ENCODE results near the gene CRYBA4.

DNA sequence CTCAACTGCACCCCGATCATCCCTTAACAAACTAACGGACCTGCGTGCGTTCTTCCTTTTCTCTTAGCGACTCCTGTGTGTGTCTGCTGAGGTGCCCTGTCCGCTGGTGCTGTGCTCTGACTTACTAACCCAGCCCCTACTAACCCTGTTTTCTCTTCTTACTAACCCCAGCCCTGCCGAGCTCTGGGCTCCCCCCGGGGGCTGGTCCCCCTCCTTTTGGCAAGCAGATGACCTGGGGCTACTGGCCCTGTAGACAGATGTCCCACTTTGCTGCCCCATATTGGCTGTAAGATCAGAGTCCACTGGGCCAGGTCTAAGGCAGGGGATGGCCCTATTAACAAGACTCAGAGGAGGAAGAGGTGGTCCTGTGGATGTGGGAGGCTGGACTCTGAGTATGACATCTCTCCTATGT, 50.3 kb downstream of the CRYBA4 start:
- no peak for TF ChIP-seq CTCF (optimal IDR thresholded peaks at IDR 0.05 in 1 of 3, IDR thresholded peaks at IDR 0.05 in 1 of 3, conservative IDR thresholded peaks at IDR 0.05 in 1 of 3; ENCODE audit: extremely low read depth in 1 of 3, insufficient read depth in 2 of 3, low read length in 3 of 3)
- no peak for TF ChIP-seq EZH2 (IDR thresholded peaks at IDR 0.05; ENCODE audit: low read length)
